ENCODE results near the gene ADIPOR2.
"Not testable (repeated sequence)": the region's sequence is repeated elsewhere in the genome, so short reads cannot be mapped to it uniquely, and the experiment has no call there.

Gene ADIPOR2

GRCh38 chr12:1703771-1704722 is 13.2 kb downstream of the ADIPOR2 start:
- DNase-seq (ENCODE audit: low read depth in 2 of 2, low spot score in 1 of 2) = no peak

GRCh38 chr12:1705774-1706631 is 15.1 kb downstream of the ADIPOR2 start:
- DNase-seq (ENCODE audit: low read depth in 2 of 2, low spot score in 1 of 2) = no peak

- no peak for DNase-seq (ENCODE audit: low read depth in 2 of 2, low spot score in 1 of 2)
Measured at GRCh38 chr12:1706632-1706980, 15.7 kb downstream of the ADIPOR2 start.

- no peak for DNase-seq (ENCODE audit: low read depth in 2 of 2, low spot score in 1 of 2)
Measured at GRCh38 chr12:1707051-1707450, 16.2 kb downstream of the ADIPOR2 start.

GRCh38 chr12:1709968-1710367 is 19.1 kb downstream of the ADIPOR2 start:
- not testable (repeated sequence) for DNase-seq (ENCODE audit: low read depth in 2 of 2, low spot score in 1 of 2)

- not testable (repeated sequence) for DNase-seq (ENCODE audit: low read depth in 2 of 2, low spot score in 1 of 2)
Measured at GRCh38 chr12:1710870-1711269, 20.0 kb downstream of the ADIPOR2 start.

- not testable (repeated sequence) for DNase-seq (ENCODE audit: low read depth in 2 of 2, low spot score in 1 of 2)
Measured at GRCh38 chr12:1711536-1712211, 20.8 kb downstream of the ADIPOR2 start.

GRCh38 chr12:1712305-1712704 is 21.4 kb downstream of the ADIPOR2 start:
- not testable (repeated sequence) for DNase-seq (ENCODE audit: low read depth in 2 of 2, low spot score in 1 of 2)

- not testable (repeated sequence) for DNase-seq (ENCODE audit: low read depth in 2 of 2, low spot score in 1 of 2)
Measured at GRCh38 chr12:1712852-1713251, 22.0 kb downstream of the ADIPOR2 start.

GRCh38 chr12:1713783-1714348 is 23.0 kb downstream of the ADIPOR2 start:
- DNase-seq (ENCODE audit: low read depth in 2 of 2, low spot score in 1 of 2) = not testable (repeated sequence)

- DNase-seq (ENCODE audit: low read depth in 2 of 2, low spot score in 1 of 2) = not testable (repeated sequence)
Measured at GRCh38 chr12:1715459-1715858, 24.6 kb downstream of the ADIPOR2 start.

- no peak for DNase-seq (ENCODE audit: low read depth in 2 of 2, low spot score in 1 of 2)
Measured at GRCh38 chr12:1716215-1716862, 25.5 kb downstream of the ADIPOR2 start.

GRCh38 chr12:1716911-1717310 is 26.0 kb downstream of the ADIPOR2 start:
- DNase-seq (ENCODE audit: low read depth in 2 of 2, low spot score in 1 of 2) = no peak

- no peak for DNase-seq (ENCODE audit: low read depth in 2 of 2, low spot score in 1 of 2)
Measured at GRCh38 chr12:1719139-1719538, 28.3 kb downstream of the ADIPOR2 start.

- no peak for DNase-seq (ENCODE audit: low read depth in 2 of 2, low spot score in 1 of 2)
Measured at GRCh38 chr12:1720494-1720893, 29.6 kb downstream of the ADIPOR2 start.

- DNase-seq (ENCODE audit: low read depth in 2 of 2, low spot score in 1 of 2) = no peak
Measured at GRCh38 chr12:1723721-1724120, 32.9 kb downstream of the ADIPOR2 start.

- no peak for DNase-seq (ENCODE audit: low read depth in 2 of 2, low spot score in 1 of 2)
Measured at GRCh38 chr12:1724250-1724649, 33.4 kb downstream of the ADIPOR2 start.

GRCh38 chr12:1726753-1727152 is 35.9 kb downstream of the ADIPOR2 start:
- DNase-seq (ENCODE audit: low read depth in 2 of 2, low spot score in 1 of 2) = no peak

GRCh38 chr12:1728824-1729223 is 38.0 kb downstream of the ADIPOR2 start:
- DNase-seq (ENCODE audit: low read depth in 2 of 2, low spot score in 1 of 2) = no peak

GRCh38 chr12:1731019-1731687 is 40.3 kb downstream of the ADIPOR2 start:
- DNase-seq (ENCODE audit: low read depth in 2 of 2, low spot score in 1 of 2) = no peak

Data from stimulated activated CD8-positive, alpha-beta memory T cell treated with anti-CD3 and anti-CD28 coated beads, Interleukin-4, amount 100 ng/mL, for 1 hour (primary cell).